Right kidney (tissue), 1 donor: ENCODE measurements around the gene METTL26.

Experiments
- DNase-seq: peaks from one replicate; pipeline ENCODE4 v3.0.0-alpha.2; 2016

The METTL26 gene

GRCh38 chr16:626787-627453 is 9.2 kb downstream of the METTL26 start:
- DNase-seq: no peak

- no peak for DNase-seq
Observed at GRCh38 chr16:625977-626765, 9.9 kb downstream of the METTL26 start.

GRCh38 chr16:625117-625976 is 10.8 kb downstream of the METTL26 start:
- DNase-seq: no peak

GRCh38 chr16:624526-625070 is 11.5 kb downstream of the METTL26 start:
- DNase-seq: no peak

- no peak for DNase-seq
Observed at GRCh38 chr16:622920-623280, 13.2 kb downstream of the METTL26 start.

GRCh38 chr16:621526-622105 is 14.5 kb downstream of the METTL26 start:
- DNase-seq: no peak

GRCh38 chr16:620700-621525 is 15.2 kb downstream of the METTL26 start:
- DNase-seq: no peak

GRCh38 chr16:619476-620100 is 16.5 kb downstream of the METTL26 start:
- no peak for DNase-seq

GRCh38 chr16:617855-618254 is 18.2 kb downstream of the METTL26 start:
- no peak for DNase-seq

- DNase-seq: no peak
Observed at GRCh38 chr16:616733-617586, 19.1 kb downstream of the METTL26 start.

- no peak for DNase-seq
Observed at GRCh38 chr16:615122-615521, 21.0 kb downstream of the METTL26 start.

GRCh38 chr16:610513-611381 is 25.4 kb downstream of the METTL26 start:
- no peak for DNase-seq

GRCh38 chr16:609984-610383 is 26.1 kb downstream of the METTL26 start:
- DNase-seq: no peak

- DNase-seq: no peak
Observed at GRCh38 chr16:609316-609715, 26.8 kb downstream of the METTL26 start.

GRCh38 chr16:608019-608418 is 28.1 kb downstream of the METTL26 start:
- no peak for DNase-seq

GRCh38 chr16:606656-607307 is 29.3 kb downstream of the METTL26 start:
- no peak for DNase-seq

- no peak for DNase-seq
Observed at GRCh38 chr16:603933-604332, 32.2 kb downstream of the METTL26 start.

- no peak for DNase-seq
Observed at GRCh38 chr16:600781-601180, 35.3 kb downstream of the METTL26 start.
